Measurements from ENCODE around the gene SPDEF. TPM values are rescaled to one million over a fixed set of nuclear protein-coding genes. Genes with fewer than 3 reads are reported as not detected.

SPDEF gene
- total and polyA plus RNA-seq, 2 donors (not counting 1 experiment from before 2014, with no cell fraction given) = under 0.01 to 0.03 TPM

- no peak overlapping the region for H3K4me2 ChIP-seq (ENCODE audit: extremely low read depth, insufficient read depth, low read length)
- no peak overlapping the region for H3K9ac ChIP-seq (ENCODE audit: insufficient read depth, low read length)
- no peaks in the 10 kb centered on the region for H3K27me3 ChIP-seq (ENCODE audit: control insufficient read depth, insufficient read depth, low read length)
- H3K9me3 ChIP-seq (ENCODE audit: control insufficient read depth, insufficient read depth, low read depth, low read length) = no peaks in the 10 kb centered on the region
- no peaks in the 10 kb centered on the region for H4K20me1 ChIP-seq (ENCODE audit: control insufficient read depth, extremely low read depth, insufficient read depth, low read length)
- H2AFZ ChIP-seq (ENCODE audit: low read length) = no peak overlapping the region
- no peak overlapping the region for H3K4me3 ChIP-seq (replicated peaks in 1 of 4; ENCODE audit: control extremely low read depth in 1 of 4, insufficient read depth in 1 of 4, low read depth in 3 of 4, low read length in 4 of 4)
- H3K4me1 ChIP-seq (ENCODE audit: control insufficient read depth, extremely low read depth, insufficient read depth, low read length) = no peaks in the 10 kb centered on the region
- H3K27ac ChIP-seq (ENCODE audit: insufficient read depth, low read length) = no peak overlapping the region
- H3K36me3 ChIP-seq (ENCODE audit: control insufficient read depth, insufficient read depth, low read length) = no peaks in the 10 kb centered on the region
- DNase-seq (ENCODE audit: low read depth in 2 of 2) = no peak
- H3K79me2 ChIP-seq (ENCODE audit: control insufficient read depth, insufficient read depth, low read length) = no peaks in the 10 kb centered on the region
- no peak for TF ChIP-seq CTCF (conservative IDR thresholded peaks at IDR 0.05 in 1 of 2, IDR thresholded peaks at IDR 0.05 in 1 of 2; ENCODE audit: low read depth in 1 of 2, low read length in 2 of 2)
These were observed 16.9 kb downstream of the SPDEF start for GRCh38 chr6:34539181-34539580.

GRCh38 chr6:34538581-34538980 lies 17.5 kb downstream of the SPDEF start:
- H3K27ac ChIP-seq (ENCODE audit: insufficient read depth, low read length) = no peak overlapping the region
- no peak for TF ChIP-seq EZH2 (IDR thresholded peaks at IDR 0.05; ENCODE audit: low read length, missing control alignments)
- TF ChIP-seq CTCF (conservative IDR thresholded peaks at IDR 0.05 in 1 of 2, IDR thresholded peaks at IDR 0.05 in 1 of 2; ENCODE audit: low read depth in 1 of 2, low read length in 2 of 2) = no peak
- no peaks in the 10 kb centered on the region for H3K4me1 ChIP-seq (ENCODE audit: control insufficient read depth, extremely low read depth, insufficient read depth, low read length)
- H3K9me3 ChIP-seq (ENCODE audit: control insufficient read depth, insufficient read depth, low read depth, low read length) = no peaks in the 10 kb centered on the region
- H3K9ac ChIP-seq (ENCODE audit: insufficient read depth, low read length) = no peak overlapping the region
- H3K27me3 ChIP-seq (ENCODE audit: control insufficient read depth, insufficient read depth, low read length) = no peaks in the 10 kb centered on the region
- H3K4me3 ChIP-seq (replicated peaks in 1 of 4; ENCODE audit: control extremely low read depth in 1 of 4, insufficient read depth in 1 of 4, low read depth in 3 of 4, low read length in 4 of 4) = no peak overlapping the region
- no peak overlapping the region for H2AFZ ChIP-seq (ENCODE audit: low read length)
- H4K20me1 ChIP-seq (ENCODE audit: control insufficient read depth, extremely low read depth, insufficient read depth, low read length) = no peaks in the 10 kb centered on the region
- H3K36me3 ChIP-seq (ENCODE audit: control insufficient read depth, insufficient read depth, low read length) = no peaks in the 10 kb centered on the region
- no peak overlapping the region for H3K4me2 ChIP-seq (ENCODE audit: extremely low read depth, insufficient read depth, low read length)
- no peaks in the 10 kb centered on the region for H3K79me2 ChIP-seq (ENCODE audit: control insufficient read depth, insufficient read depth, low read length)
- no peak for DNase-seq (ENCODE audit: low read depth in 2 of 2)

- H3K36me3 ChIP-seq (ENCODE audit: control insufficient read depth, insufficient read depth, low read length) = no peaks in the 10 kb centered on the region
- H3K27ac ChIP-seq (ENCODE audit: insufficient read depth, low read length) = no peak overlapping the region
- H3K4me2 ChIP-seq (ENCODE audit: extremely low read depth, insufficient read depth, low read length) = no peak overlapping the region
- H2AFZ ChIP-seq (ENCODE audit: low read length) = no peak overlapping the region
- H3K79me2 ChIP-seq (ENCODE audit: control insufficient read depth, insufficient read depth, low read length) = no peaks in the 10 kb centered on the region
- TF ChIP-seq EZH2 (IDR thresholded peaks at IDR 0.05; ENCODE audit: low read length, missing control alignments) (no peak), CTCF (conservative IDR thresholded peaks at IDR 0.05 in 1 of 2, IDR thresholded peaks at IDR 0.05 in 1 of 2; ENCODE audit: low read depth in 1 of 2, low read length in 2 of 2) (no peak)
- no peak overlapping the region for H3K4me3 ChIP-seq (replicated peaks in 1 of 4; ENCODE audit: control extremely low read depth in 1 of 4, insufficient read depth in 1 of 4, low read depth in 3 of 4, low read length in 4 of 4)
- H3K9ac ChIP-seq (ENCODE audit: insufficient read depth, low read length) = no peak overlapping the region
- no peaks in the 10 kb centered on the region for H3K4me1 ChIP-seq (ENCODE audit: control insufficient read depth, extremely low read depth, insufficient read depth, low read length)
- DNase-seq (ENCODE audit: low read depth in 2 of 2) = no peak
- H3K9me3 ChIP-seq (ENCODE audit: control insufficient read depth, insufficient read depth, low read depth, low read length) = no peaks in the 10 kb centered on the region
- H3K27me3 ChIP-seq (ENCODE audit: control insufficient read depth, insufficient read depth, low read length) = no peaks in the 10 kb centered on the region
- H4K20me1 ChIP-seq (ENCODE audit: control insufficient read depth, extremely low read depth, insufficient read depth, low read length) = no peaks in the 10 kb centered on the region
These were observed 18.1 kb downstream of the SPDEF start for GRCh38 chr6:34537922-34538550.

All from fibroblast of lung (primary cell).